Measurements from ENCODE around the gene COL4A3.
"Not testable (repeated sequence)": the region's sequence is repeated elsewhere in the genome, so short reads cannot be mapped to it uniquely, and the experiment has no call there.

Gene COL4A3

DNA sequence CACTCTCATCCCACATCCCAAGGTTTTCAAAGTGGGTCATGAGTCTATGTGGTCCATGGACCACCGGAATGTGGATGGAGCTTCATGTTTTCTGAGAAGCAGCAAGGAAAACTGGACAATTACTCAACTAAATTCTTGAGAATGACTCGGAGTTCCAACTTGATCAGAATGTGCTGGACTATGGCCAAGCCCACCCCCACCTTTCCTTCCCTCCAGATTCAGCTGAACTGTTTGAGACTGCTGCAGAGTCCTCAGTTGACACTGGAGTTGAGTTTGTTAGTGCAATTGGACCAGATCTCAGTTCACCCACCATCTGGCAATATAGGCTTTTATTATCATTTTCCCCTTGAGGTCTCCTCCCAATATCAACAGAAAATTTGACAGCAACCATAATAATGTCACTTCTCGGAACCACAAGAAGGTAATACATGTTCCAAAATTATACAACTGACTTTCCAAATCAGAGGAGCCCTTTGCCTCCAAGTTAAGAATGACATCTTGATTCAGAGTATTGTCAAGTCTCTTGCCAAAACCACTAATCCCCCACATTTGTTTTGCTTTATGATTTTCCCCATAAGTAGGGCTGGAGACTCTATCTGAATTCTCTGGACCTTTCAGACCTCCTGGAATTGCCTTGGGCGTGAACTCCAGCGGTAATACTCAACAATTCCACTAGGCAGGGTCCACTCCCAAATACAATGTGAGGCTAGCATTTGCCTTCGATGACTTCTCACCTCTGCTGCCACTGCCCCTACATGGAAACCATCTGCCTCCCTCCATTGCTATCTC, 9.2 kb upstream of the COL4A3 start:
- DNase-seq (ENCODE audit: low read depth in 2 of 2) = no peak

DNA sequence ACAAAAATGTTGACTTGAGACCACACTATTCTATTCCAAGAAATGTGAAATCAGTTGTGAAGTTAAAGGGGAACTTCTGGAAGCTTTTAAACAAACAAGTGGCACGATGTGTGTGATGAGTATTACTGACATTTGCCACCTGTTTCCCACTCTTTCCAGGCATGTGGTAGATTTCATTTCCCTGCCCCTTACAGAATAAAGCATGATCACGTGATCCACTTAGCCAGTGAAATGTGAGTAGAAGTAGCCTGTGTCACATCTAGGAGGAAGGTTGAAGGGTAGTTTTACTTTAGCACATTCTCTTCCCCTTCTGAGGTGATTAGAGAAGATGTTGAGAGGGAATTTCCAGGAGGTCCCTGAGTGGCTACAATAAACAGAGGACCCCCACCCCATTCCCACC, 4.3 kb upstream of the COL4A3 start:
- DNase-seq (ENCODE audit: low read depth in 2 of 2) = no peak

DNA sequence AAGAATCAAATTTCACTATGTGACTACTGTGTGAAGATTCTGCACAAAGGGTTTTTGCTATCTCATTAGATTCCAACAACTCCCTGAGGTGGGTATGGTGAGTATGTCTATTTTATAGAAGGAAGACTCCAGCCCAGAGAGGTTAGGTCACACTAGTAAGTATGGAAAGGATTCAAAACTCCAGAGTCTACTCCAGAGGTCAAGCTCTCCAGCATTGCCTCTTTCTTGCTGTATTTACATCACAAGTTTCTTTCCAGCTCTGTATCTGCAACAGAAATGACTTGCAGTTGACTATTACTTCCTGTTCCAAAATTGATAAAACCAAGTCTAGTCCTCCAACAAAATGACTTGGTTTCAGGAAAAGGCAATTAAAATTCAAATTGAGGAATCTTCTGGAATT, 2.5 kb upstream of the COL4A3 start:
- no peak for DNase-seq (ENCODE audit: low read depth in 2 of 2)

DNA sequence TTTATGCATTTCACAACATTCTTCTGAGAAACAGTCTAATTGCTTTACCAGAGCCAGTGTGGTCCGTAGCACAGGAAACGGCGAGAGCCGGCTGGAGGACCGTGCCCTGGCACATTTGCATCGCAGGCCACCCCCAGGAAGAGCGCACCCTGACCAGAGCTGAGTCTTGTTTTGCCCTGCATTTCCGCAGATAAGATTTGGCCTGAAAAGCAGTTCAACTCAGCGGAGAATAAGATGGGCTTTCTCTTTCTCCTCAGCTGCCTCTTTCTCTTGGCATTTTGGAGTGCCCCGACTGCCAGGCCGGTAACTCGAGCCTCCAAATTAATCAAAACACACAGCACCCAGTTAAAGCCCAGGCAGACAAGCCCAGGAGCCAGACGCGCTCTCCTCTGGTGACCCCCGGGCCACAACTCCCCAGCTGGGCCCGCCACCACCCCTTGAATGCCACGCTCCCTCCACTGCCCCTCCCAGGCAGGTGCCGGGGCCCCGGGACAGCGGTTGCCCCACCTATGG, 883 bp upstream of the COL4A3 start:
- DNase-seq (ENCODE audit: low read depth in 2 of 2) = no peak

DNA sequence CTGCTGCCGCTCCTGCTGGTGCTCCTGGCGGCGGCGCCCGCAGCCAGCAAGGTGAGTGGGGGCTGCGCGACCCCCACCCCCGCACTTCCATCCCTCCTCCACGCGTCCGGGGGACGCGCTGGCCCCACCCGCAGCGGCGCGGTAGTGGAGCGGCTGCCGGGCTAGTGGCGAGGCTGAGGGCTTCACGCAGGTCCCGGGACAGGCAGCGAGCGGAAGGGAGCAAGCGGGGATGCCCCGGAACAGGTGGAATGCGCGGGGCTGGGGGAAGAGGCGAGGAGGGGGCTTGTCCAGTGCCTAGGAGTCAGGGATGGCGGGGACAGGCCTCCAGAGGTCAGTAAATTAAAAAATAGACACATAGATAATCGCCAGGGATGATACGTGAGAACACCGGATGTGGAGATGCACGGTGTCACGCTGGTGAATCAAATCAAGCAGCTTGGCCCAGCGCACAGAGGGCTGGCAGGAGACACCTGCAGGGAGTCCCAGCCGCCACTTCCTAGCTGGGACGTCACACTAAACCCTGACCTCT, 403 bp downstream of the COL4A3 start:
- DNase-seq (ENCODE audit: low read depth in 2 of 2) = no peak

DNA sequence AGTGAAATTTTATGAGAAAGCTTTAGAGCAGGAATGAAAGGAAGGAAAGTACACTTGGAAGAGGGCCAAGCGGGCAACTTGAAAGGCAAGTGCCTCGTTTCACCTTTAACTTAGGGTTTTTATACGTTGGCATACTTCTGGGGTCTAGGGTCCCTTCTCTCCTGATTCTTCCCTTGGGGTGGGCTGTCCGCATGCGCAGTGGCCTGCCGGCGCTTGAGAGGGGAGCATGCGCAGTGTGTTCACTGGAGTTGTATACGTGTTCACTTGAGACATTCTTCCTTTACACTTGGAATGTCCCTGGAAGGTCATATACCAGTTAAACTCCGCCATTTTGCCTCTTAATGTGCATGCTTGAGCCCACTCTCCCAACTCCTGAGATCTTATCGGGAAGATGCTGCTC, 7.4 kb downstream of the COL4A3 start:
- DNase-seq (ENCODE audit: low read depth in 2 of 2) = not testable (repeated sequence)

DNA sequence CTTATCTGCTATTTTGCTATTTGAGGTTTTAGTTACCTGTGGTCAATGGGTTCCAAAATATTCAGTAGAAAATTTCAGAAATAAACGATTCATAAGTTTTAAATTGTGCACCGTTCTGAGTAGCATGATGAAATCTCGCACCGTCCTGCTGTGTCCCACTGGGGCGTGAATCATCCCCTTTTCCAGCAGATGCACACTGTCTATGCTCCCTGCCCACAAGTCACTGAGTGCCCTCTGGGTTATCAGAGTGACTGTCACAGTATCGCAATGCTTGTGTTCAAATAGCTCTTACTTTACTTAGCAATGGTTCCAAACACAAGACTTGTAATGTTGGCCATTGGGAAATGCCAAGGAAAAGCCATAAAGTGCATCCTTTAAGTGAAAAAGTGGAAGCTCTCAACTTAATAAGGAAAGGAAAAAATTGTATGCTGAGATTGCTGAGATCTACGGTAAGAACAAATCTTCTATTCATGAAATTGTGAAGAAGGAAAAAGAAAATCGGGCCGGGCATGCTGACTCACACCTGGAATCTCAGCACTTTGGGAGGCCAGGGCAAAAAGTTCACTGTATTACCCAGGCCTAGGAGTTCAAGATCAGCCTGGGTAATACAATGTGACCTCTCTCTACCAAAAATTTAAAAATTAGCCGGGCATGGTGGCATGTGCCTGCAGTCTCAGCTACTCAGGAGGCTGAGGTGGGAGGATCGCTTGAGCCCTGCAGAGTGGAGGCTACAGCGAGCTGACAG, 13.3 kb downstream of the COL4A3 start:
- DNase-seq (ENCODE audit: low read depth in 2 of 2) = no peak

DNA sequence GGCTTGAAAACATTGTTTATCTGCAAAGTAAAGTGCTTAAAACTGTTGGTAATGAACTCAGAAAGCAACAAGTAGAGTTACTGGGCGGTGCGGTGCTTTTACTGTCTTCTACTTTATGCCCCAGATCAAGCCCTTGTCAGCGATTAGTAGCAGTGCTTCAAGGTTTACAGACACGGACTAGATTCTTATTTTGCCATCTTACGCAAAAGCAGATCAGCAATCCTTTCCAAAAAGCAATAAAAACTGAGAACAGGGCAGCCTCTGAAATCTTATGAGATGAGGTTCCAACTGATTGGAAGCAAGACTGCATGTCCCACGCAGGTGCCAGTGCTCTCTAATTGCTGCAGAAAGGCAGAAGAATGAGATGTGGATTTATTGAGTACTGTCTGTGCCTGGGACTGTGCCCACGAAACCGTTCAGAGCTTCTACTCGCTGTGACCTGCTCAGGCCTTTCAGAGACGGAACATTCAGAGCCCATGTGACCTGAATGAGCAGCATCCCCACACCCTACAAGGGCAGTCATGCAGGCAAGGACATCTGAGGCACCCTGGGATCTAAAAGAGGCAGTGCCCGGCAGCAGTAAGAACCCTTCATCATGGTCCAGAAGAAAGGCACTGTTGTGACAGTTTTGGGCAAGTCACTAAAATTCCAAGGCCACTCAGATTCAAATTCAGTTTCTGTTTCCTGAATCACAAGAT, 15.7 kb downstream of the COL4A3 start:
- no peak for DNase-seq (ENCODE audit: low read depth in 2 of 2)

DNA sequence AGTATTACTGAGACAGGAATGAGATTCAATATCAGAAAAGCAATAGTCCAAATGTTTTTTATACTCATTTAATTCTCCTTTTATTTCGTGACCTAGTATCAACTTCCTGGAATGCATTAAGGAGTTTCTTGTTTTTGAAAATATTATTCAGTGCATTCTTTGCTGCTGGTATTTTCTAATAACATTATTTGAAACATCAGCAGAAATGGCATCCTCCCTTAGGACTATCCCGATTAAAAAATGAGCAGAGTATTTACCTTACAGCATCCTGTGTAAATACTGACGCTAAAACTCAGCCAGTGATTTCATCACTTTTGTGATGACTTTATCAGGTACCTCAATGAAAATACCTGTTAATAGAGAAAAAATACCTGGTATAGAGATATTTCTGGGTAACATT, 16.3 kb downstream of the COL4A3 start:
- DNase-seq (ENCODE audit: low read depth in 2 of 2) = no peak

DNA sequence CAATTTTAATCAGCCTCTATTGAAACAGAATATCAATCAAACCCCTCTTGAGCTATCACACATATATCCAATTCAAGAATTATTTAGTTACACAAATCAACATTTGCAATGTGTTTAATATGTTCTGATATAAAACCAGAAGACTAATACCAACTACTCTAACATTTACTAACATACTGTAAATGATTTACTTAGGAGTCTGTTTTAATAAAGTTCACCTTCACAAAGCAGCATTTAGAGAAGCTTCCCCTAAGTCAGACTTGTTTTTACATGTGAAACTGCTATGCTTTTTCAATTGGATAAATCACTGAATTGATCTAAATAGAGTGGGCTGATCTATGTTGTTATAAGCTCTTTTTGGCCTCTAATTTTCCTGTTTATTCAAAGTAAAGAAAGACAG, 18.3 kb downstream of the COL4A3 start:
- no peak for DNase-seq (ENCODE audit: low read depth in 2 of 2)

DNA sequence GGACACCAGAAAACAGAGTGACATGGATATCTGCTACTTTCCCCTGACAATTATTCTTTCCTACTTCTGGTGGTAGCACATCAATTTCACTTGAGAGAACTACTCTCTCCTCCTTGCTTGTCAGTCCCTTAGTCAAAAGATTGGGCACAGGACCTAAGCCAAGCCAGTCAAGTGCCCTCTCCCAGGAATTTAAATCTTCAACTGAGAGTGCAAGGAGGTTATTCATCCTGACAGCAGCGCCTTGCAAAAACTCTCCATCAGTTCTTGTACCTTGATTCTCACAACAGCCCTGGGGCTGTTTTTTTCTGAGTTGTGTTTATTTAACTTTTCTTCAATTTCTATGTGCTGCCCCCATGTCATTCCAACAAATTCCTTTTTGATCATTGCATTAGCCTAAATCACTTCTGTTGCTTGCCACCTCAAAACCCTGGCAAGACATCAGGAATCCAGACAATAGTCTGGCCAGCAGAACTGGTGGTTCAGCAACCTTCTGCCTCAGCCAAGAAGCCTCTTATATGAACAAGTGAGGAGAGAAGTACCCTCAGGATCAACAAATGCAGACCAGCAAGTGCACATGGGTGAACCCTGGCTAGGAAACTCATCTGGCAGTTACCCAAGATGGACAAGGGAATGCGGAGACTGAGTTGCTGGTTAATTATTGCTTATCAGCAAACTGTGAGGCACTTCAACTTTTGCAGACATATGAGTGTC, 19.4 kb downstream of the COL4A3 start:
- no peak for DNase-seq (ENCODE audit: low read depth in 2 of 2)

DNA sequence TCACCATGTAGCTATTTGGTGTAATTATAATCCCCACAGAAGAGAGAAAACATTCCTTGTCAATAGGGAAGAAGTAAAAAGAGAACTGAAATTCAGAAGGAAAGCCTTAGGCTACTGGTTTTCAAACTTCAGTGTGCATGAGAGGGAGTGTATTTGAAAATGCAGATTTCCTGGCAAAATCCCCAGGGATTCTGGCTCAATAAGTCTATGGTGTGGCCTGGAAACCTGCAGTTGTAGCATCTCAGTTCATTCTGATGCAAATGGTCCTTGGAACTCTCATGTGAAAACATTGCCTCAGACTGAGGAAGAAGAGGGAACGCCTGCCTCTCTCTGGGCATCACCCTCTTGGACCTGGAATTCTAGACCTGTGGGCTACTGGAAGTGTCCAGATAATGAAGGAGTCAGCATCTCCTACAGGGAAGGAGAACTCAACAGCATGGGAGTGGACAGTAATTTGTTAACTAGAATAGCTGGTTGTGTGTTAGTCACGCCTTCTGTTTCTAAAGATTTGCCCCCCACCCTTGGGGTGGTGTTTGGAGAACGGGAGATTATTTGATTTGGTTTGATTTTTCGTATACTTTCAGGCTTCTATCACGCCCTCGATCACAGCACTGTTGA, 21.3 kb downstream of the COL4A3 start:
- no peak for DNase-seq (ENCODE audit: low read depth in 2 of 2)

DNA sequence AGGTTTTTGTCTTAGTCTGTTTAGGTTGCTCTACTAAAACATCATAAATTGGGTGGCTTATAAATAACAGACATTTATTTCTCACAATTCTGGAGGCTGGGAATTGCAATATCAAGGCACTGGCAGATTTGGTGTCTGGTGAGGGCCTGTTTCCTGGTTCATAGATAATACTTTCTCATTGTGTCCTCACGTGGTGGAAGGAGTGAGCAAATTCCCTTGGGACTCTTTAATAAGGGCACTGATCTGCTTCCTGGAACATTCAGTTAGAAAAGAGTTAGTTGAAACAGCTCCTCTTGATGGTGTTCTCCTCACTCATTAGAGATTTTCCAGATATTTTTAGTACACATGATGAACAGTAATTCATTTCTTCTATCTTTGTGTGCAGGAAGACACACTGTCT, 22.3 kb downstream of the COL4A3 start:
- no peak for DNase-seq (ENCODE audit: low read depth in 2 of 2)

DNA sequence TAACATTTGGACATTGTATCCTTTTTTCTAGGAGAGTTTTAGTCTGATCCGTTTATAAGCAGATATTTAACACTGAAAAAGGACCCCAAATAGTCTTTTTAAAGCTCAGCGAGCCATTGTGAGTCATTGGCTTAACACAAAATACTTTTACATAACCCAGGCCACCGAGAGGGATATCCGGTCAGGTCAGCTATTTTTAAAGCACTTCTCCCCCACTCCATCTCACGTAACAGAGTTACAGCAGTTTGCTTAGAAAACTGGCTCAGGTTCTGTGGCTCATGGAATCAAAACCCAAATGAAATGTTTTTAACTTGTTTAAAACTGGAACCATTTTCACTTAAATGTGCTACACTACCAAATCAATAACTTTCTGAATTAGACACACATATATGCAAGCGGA, 23.9 kb downstream of the COL4A3 start:
- no peak for DNase-seq (ENCODE audit: low read depth in 2 of 2)

DNA sequence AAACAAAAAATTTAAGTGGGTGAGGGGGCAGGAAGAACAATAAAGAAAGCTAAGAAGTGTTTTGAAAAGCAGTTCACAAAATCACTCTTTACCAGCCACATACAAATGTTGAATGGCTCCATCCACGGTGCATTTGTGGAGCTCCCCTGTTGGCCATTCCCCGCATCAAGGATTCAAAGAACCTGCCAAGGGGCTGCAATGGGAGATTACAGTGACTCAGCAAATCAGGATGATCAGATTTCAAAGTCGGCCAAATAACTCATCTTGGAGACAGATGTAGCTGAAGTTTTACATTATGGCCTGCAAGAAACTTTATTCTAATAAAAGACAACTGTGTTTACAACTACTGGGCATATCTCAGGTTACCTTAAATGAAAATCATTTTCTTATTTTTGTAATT, 26.9 kb downstream of the COL4A3 start:
- no peak for DNase-seq (ENCODE audit: low read depth in 2 of 2)

DNA sequence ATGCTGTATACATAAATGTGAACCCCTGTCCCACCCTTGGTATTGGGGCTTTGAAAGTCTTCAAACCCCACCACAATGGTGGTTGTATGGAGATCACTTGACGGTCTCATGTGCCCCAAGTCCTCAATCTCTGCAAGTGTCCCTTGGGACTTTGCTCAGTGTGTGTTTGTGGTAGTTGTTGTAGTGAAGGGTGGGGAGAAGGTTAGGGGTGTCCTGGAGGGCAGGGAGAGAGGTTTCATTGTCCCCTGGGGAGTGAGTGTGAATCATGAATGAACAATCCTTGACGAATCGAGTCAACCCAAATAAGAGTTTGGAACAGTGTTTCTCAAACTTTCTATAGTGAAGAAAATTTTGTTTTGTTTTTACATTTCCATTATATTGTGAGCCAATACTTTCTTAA, 28.1 kb downstream of the COL4A3 start:
- no peak for DNase-seq (ENCODE audit: low read depth in 2 of 2)

DNA sequence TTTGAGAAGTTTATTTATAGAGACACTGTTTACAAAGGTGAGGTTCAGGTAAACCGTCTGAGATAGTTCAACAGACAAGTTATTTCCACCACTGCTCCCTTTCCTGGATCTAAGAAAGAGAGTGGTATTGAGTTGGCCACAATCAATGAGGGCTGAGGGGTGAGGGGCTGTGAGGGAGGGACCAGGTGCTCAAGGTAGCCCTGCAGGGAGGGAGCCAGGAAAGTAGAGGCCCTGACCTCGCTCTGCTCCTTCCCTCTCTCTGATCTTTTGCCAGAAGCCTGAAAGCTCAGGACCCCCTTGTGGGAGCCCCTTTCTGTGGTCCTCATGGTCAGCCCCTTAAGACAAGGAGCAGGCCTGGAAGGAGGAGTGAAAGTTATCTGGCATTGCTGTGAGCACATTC, 29.8 kb downstream of the COL4A3 start:
- DNase-seq (ENCODE audit: low read depth in 2 of 2) = no peak

DNA sequence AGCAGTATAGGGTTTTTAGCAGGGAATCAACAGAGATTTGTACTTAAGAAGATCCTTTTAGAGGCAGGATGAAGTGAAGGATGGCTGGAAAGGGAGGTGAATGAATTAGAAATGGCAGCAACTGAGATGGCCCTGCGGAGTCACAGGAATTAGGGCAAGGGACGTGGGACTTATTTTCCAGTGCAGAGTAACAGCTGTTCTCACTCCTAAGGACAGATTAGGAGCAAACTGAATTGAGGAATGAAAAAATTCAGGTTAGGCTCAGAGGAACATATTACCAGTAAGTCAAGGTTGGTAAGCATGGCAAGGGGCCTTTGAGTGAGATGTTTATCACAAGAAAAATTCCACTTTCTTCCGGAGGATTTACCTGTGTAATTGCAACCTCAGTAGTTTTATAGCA, 34.4 kb downstream of the COL4A3 start:
- no peak for DNase-seq (ENCODE audit: low read depth in 2 of 2)

DNA sequence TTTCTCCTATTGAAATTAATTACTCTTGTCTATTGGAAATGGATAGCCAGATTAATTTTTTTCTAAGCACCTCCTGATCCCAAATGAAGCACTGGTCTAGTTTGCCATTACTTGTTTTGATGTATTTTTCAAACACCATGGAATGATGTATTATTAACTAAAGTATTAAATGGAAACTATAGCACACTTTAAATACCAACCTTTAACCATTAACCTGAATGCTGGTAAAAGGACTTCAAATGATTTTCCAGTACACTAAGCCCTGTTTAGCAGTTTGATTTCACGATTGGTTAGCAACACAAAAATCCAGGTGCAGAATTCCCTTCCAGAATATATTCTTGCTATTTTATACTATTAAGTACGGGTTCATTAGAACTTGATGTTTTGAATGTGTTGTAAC, 37.3 kb downstream of the COL4A3 start:
- DNase-seq (ENCODE audit: low read depth in 2 of 2) = no peak

DNA sequence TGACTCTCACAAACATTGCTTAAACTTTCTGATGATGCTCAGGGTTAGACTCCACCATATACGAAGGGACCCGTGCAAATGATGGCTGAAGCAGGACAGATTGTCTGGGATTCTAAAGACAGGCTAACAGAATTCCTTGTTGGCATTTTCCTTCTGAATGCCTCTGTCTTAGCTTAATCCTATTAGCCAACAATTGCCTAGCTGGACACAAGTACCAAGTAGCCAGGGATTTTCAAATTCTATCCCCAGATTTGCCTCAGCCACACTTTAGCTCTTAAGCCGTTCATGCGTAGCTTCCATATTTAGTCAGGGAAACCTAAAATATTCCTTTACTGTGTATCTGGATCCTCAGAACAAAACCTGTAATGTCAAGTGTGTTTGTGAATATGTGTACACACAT, 40.0 kb downstream of the COL4A3 start:
- DNase-seq (ENCODE audit: low read depth in 2 of 2) = no peak

DNA sequence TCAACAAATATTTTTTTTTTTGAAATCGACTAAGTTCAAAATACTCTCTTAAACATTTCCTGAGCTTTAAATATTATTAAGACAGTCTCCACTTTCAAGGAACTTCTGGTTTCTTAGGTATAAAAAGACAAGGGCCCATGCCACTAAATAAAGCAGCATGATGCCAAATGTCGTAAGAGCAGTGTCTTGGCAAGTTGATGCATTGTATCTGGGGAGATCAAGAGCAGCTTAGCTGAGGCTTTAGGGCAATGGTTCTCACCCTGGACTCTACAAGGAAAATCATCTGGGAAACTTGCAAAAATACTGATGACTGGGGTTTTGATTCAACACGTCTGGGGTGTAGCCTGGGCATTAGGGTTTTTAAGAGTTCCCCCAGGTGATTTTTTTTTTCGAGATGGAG, 41.3 kb downstream of the COL4A3 start:
- no peak for DNase-seq (ENCODE audit: low read depth in 2 of 2)

All from stimulated activated CD4-positive, alpha-beta T cell treated with anti-CD3 and anti-CD28 coated beads, Interleukin-1b, Interleukin-23, amount 100 ng/mL, for 1 hour (primary cell).